Measurements from ENCODE around the gene SH3BP5L.
A peak's percentile ranks its signal among the peaks of the same experiment; 100 is the strongest.

SH3BP5L gene

GRCh38 chr1:248825909-248826760, at the start of gene SH3BP5L:
TSS of gene SH3BP5L (minus strand) at chr1:248825915. CDS start at chr1:248824935, 980 bp downstream.
- DNase-seq, result peak; percentile 90

GRCh38 chr1:248873993-248874533, 48.3 kb upstream of the SH3BP5L start:
- peak; percentile 94 for DNase-seq

DNA sequence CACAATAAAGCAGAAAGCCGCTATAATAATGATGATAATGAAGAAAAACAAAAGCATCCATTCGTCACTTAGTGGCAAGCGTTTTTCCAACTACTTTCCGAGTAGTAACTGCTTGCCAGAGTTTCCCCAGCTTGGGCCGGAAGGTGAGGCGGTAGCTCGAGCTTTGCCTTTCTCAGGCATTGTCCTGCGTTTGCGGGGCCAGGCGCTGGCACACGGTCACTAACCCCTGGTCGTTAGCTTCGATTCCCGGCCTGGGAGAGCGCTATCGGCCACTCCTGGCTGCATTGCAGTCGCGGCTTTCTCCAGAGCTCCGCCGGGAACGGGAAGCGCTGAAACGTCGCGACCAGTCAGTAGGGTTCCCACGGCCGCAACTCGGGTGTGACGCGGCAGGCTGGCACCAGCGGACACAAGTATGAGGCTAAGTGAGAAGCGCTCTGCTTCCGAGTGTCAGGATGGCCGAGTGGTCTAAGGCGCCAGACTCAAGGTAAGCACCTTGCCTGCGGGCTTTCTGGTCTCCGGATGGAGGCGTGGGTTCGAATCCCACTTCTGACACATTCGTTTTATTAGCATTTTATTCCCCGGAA, 47.8 kb upstream of the SH3BP5L start:
- DNase-seq, result peak; percentile 99

GRCh38 chr1:248872752-248873408, 47.2 kb upstream of the SH3BP5L start:
- peak; percentile 81 for DNase-seq

DNA sequence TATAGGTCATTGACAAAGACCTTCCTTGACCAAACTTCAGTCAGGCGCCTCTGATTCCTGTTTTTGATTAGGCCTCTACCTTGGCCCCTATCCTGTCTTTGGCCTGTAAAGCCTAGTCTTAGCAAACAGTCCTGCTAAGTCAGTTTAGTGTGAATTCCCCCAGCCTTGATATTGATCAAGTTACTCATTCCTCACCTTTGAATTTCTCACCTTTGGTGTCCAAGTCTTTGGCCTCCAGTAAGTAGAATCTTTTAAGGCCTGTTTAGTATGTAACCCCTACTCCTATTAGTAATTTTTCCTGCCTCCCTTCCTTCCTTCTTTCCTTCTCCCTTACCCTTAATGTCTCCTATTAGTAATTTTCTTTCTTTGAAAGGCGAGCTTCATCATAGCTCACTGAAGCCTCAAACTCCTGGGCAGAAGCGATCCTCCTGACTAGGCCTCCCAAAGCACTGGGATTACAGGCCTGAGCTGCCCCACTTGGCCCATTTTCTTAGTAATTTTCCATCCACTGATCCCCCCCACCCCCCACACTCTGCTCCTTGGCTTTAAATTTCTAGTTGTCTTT, 46.2 kb upstream of the SH3BP5L start:
- DNase-seq, result no peak

DNA sequence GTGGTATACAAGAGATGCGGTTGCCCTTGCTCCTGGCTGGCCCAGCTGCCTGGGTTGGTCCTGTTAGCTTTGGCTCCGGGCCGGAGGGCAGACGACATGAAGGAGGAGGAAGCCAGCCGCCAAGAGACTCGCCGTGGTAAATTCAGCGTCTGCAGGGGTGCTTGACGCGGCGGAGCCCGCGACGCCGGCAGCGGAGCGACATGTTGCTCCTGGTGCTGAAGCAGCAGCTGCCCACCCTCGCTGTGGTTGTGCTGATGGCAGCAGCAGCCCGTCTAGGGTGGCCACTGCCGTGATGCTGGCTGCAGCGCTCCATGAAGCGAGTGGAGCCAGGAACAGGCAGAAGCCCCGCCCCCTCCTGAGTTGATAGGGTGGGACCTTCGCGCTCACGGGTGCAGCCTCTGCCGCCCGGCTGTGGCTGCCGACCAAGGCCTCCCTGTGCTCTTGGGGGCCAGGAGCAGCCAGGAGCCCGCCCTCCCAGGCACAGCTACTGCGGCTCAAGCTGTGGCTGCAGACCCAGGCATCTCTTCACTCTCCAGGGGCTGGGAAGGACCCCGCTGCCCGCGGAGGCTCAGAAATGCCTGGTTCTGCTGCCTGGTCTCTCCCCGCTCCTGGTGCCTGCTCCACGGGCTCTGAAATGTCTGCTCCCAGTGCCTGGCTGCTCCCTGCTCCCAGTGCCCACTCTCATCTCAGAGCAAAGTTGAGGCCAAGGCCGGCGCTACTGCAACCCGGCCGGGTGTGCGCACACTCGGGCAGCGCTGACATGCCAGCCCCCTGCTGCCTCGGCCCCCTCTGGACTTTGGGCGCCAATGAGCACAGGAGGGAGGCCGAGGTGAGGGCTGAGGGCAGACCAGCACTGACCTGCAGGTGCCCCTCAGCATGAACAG, 37.5 kb upstream of the SH3BP5L start:
- peak; percentile 89 for DNase-seq

- no peak for DNase-seq
Observed at GRCh38 chr1:248862695-248862997, 36.9 kb upstream of the SH3BP5L start.

DNA sequence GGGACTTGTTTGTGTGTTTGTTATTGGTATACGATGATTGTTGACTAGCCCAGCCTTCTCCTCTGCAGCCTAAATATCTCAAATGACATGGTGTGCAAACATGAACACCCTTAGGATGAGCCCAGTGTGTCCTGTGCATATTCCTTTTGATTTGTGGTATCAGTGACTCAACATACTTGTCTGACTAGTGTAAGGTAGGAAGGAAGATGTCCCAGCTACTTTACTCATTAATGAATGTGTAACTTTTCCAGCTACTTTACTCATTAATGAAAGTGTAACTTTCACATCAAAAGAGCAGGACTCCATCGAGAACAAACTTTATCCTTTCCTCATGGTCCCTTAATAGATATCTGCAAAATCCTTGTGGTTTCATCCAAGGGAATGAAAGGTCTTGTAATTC, 35.9 kb upstream of the SH3BP5L start:
- no peak for DNase-seq

GRCh38 chr1:248860007-248860406, 34.3 kb upstream of the SH3BP5L start:
- no peak for DNase-seq

GRCh38 chr1:248858891-248859889, 33.5 kb upstream of the SH3BP5L start, which contains the start of gene ZNF692:
TSS of gene ZNF692 (minus strand) at chr1:248859085. CDS start at chr1:248858309, 776 bp downstream.
- DNase-seq, result peak; percentile 97

DNA sequence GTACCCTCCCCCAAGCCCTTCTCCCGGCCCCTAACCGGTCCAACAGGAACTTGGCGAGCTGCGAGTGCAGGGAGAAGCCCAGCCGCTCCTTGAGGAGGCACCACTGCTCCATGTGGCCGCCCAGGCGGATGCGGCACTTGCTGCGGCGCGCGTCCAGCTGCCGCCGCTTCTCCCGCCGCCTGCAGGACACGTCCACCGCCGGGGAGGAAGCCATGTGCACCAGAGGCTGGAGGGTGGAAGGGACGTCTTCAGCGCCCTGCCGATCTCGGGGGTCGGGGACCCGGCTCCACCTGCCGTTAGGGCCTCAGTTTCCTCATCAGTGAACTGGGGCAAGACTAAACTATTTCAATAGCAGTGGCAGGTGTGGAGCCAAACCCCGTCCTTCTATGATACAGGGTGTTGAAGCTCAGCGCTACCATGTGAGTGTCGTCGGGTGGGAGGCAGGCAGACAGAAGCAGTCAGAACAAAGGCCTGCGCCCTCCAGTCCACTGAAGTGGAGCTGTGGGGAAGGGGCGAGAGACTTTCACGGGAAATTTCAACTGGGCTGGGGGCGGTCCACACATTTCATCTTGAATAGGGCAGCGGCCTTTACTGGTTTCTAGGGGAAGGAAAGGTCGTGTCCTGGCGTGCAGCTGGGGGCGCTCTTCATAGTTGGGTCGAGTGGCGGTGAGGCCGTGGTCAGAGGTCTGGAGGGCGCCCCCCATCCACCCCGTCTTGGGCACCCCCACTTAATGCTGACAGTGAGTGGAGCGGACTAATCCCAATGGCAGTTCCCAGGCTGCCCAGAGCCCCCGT, 32.6 kb upstream of the SH3BP5L start:
- peak; percentile 52 for DNase-seq

GRCh38 chr1:248857749-248858095, 32.0 kb upstream of the SH3BP5L start:
- no peak for DNase-seq

DNA sequence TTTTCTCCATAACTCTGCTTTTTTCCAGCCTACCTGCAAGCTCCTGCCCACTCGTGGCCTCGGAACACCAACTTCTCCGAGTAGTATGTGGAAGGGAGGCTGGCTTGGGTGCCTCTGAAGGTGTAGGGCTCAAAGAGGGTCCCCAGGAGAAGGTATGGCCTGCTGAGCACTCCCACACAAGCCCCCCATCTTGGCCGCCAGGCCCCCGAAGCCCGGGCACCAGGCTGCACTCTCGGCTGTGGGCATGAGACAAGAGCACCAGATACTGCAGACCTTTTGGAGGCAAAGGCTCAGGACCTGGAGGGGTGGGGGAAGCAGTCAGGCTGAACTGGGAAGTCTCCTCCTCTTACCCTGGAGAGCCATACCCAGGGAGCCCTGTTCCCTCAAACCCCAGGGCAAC, 31.5 kb upstream of the SH3BP5L start:
- no peak for DNase-seq

GRCh38 chr1:248856176-248856575, 30.5 kb upstream of the SH3BP5L start:
- no peak for DNase-seq

DNA sequence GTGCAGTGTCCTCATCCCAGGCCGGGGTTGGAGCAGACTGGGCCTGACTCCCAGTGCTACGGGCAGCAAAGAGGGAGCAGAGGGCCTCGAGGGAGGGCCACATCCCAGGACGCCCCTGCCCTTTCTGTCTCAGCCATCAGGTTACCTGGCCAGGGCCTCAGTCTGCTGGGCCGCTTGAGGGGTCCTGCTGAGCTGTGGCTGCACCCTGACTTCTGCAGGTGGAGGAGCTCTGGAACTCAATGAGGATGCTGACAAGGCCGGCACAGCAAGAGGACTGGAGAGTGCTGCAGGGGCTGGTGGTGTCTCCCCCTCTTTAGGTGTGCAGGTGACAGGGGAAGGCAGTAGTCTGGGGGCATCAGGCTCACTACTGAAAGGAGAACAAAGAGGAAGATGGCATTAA, 29.9 kb upstream of the SH3BP5L start:
- DNase-seq, result no peak

DNA sequence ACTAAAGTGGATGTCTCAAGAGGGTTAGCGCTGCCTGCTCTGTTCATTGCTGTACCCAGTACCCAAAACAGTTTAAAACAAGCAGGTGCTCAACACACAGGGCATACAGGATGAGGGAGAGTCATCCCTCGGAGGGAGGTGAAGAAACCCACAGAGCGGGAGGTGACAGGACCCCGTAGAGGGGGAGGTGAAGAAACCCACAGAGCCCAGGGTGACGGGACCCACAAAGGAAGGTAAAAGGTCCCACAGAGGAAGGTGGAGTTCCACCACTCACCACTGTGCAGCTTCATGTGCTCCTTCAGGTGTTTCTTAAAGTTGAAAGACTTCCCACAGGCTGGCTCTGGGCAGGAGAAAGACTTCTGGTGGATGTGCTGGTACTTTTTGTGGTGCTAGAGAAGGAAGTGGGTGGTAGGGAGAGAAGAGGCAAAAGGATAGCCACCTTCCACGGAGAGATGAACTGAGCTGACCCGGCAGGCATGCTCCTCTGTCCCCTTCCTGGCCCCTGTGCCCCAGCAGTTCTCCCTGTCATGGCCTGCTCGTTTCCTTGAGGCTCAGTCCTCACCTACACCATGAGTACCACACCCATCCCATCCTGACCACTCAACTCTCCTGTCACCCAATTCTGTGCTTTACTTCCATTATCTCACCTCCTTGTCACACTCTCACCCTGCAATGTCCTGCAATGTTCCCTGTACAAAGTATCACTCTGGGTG, 28.1 kb upstream of the SH3BP5L start:
- peak; percentile 50 for DNase-seq

- no peak for DNase-seq
Observed at GRCh38 chr1:248852481-248853405, 27.0 kb upstream of the SH3BP5L start.

GRCh38 chr1:248851390-248851789, 25.7 kb upstream of the SH3BP5L start:
- peak; percentile 21 for DNase-seq

Measured in stimulated activated CD8-positive, alpha-beta memory T cell treated with anti-CD3 and anti-CD28 coated beads, Interleukin-4, amount 100 ng/mL, for 48 hours (primary cell).